HEK293 (cell line): ENCODE measurements around the gene ALOX12.

ENCODE experiments used
- HOXC10 ChIP-seq: sonication (generic); formaldehyde crosslinking; IDR thresholded peaks from 2 replicates; pipeline ENCODE4 v1.8.1; 2023; ENCODE audit warnings: mild to moderate bottlenecking, missing genetic modification reagents
- TCF7L2 ChIP-seq: IDR thresholded peaks from 2 replicates; pipeline ENCODE4 v1.6.1; 2011; ENCODE audit warnings: low read depth, mild to moderate bottlenecking, inconsistent platforms, low read length, moderate library complexity, borderline replicate concordance
- YY1 ChIP-seq: fragments of 450-650 bp; formaldehyde crosslinking; IDR thresholded peaks from 2 replicates; pipeline ENCODE4 v1.5.1; 2018; ENCODE audit warnings: missing biosample characterization, missing genetic modification characterization
- ZBTB1 ChIP-seq: fragments of 450-650 bp; formaldehyde crosslinking; IDR thresholded peaks from 2 replicates; pipeline ENCODE4 v1.5.1; 2016; ENCODE audit warnings: missing biosample characterization, missing genetic modification characterization
- ZNF37A ChIP-seq: fragments of 450-650 bp; IDR thresholded peaks from 2 replicates; pipeline ENCODE4 v1.5.1; 2018; ENCODE audit warnings: missing biosample characterization, missing genetic modification characterization
- ZNF747 ChIP-seq: fragments of 450-650 bp; formaldehyde crosslinking; IDR thresholded peaks from 2 replicates; pipeline ENCODE4 v1.5.1; 2016; ENCODE audit warnings: missing biosample characterization, missing genetic modification characterization
- ZNF768 ChIP-seq: fragments of 450-650 bp; formaldehyde crosslinking; IDR thresholded peaks from 2 replicates; pipeline ENCODE4 v1.5.1; 2018; ENCODE audit warnings: missing biosample characterization, mild to moderate bottlenecking, missing genetic modification characterization
- TF ChIP-seq, protein P1 (sequence below): fragments of 450-650 bp; formaldehyde crosslinking; IDR thresholded peaks from 2 replicates; pipeline ENCODE4 v1.5.1; 2016; ENCODE audit warnings: missing biosample characterization, missing genetic modification characterization
- TF ChIP-seq, protein P2 (sequence below): fragments of 450-650 bp; IDR thresholded peaks from 2 replicates; pipeline ENCODE4 v1.5.1; 2018; ENCODE audit warnings: missing biosample characterization, mild to moderate bottlenecking, missing genetic modification characterization

DNA sequence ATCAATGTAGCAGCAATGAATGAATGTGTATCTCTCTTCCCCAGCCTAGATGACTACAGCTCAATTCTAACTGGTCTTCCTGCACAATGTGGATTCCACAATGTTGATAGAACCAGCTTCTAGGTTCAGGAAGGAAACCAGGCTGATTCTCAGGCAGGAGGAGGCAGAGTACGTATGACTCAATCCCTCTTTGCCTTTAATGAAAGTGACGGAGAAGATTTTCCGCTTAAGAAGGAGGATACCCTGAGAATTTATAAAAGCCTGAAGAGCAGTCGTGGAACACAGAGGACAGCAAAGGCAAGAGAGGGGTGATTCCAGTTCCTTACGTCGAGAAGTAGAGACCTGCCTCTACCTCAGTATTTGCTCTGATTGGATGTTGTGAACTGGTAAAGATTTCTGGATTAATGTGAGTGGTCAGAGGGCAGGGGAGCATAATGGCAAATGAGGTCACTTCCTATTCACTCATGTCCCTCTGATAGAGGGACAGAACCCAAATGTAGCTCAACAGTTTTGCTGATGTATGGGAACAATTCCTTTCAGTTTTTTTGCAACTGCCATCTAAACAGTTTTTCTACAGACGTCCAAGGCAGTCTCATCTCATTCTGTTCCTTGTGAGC, 63.1 kb downstream of the ALOX12 start:
- TF ChIP-seq, protein P1, sequence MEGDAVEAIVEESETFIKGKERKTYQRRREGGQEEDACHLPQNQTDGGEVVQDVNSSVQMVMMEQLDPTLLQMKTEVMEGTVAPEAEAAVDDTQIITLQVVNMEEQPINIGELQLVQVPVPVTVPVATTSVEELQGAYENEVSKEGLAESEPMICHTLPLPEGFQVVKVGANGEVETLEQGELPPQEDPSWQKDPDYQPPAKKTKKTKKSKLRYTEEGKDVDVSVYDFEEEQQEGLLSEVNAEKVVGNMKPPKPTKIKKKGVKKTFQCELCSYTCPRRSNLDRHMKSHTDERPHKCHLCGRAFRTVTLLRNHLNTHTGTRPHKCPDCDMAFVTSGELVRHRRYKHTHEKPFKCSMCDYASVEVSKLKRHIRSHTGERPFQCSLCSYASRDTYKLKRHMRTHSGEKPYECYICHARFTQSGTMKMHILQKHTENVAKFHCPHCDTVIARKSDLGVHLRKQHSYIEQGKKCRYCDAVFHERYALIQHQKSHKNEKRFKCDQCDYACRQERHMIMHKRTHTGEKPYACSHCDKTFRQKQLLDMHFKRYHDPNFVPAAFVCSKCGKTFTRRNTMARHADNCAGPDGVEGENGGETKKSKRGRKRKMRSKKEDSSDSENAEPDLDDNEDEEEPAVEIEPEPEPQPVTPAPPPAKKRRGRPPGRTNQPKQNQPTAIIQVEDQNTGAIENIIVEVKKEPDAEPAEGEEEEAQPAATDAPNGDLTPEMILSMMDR: no peak
- no peak for TF ChIP-seq ZBTB1 (tag by site-specific recombination)
- no peak for TF ChIP-seq YY1 (tag by site-specific recombination)
- TF ChIP-seq ZNF37A (tag by site-specific recombination): no peak
- TF ChIP-seq, protein P2, sequence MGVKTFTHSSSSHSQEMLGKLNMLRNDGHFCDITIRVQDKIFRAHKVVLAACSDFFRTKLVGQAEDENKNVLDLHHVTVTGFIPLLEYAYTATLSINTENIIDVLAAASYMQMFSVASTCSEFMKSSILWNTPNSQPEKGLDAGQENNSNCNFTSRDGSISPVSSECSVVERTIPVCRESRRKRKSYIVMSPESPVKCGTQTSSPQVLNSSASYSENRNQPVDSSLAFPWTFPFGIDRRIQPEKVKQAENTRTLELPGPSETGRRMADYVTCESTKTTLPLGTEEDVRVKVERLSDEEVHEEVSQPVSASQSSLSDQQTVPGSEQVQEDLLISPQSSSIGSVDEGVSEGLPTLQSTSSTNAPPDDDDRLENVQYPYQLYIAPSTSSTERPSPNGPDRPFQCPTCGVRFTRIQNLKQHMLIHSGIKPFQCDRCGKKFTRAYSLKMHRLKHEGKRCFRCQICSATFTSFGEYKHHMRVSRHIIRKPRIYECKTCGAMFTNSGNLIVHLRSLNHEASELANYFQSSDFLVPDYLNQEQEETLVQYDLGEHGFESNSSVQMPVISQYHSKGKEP (tag by site-specific recombination): no peak
- TF ChIP-seq ZNF747 (tag by site-specific recombination): no peak
- TF ChIP-seq TCF7L2: no peak
- TF ChIP-seq HOXC10 (CRISPR knock-in tag): no peak
- no peak for TF ChIP-seq ZNF768 (tag by site-specific recombination)
